EL (cell line): ENCODE measurements around the gene AMZ2.
"Not testable (repeated sequence)": the region's sequence is repeated elsewhere in the genome, so short reads cannot be mapped to it uniquely, and the experiment has no call there.

Experiments
- DNase-seq: peaks from one replicate; pipeline ENCODE4 v3.0.0-alpha.2; 2016

AMZ2 gene

DNA sequence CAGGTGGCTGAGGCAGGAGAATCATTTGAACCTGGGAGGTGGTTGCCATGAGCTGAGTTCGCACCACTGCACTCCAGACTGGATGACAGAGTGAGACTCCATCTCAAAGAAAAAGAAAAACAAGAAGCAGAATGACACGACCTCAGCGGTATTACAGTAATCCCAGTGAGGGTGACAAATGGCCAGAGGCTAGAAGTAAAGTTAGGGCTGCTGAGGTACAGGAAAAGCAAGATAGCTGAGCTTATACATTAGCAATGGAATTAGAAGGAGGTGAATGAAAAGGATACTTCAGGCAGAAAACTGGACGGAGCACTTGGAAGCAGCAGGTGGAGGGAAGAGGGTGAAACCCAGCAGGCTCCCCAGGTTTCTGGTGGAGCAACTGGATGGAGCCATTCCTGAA is 26.1 kb upstream of the AMZ2 start:
- DNase-seq: no peak

DNA sequence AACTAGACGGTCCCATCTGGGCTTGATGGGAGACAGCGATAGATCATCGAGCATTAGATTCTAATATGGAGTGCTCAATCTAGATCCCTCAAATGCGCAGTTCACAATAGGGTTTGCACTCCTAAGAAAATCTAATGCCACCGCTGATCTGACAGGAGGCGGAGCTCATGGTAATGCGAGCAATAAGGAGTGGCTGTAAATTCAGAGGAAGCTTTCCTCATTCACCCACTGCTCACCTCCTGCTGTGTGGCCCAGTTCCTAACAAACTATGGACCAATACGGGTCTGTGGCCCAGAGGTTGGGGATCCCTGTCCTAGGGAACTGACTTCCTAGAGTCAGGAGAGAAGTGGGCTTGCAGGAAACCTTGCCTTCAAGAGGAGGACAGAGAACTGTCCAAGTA is 25.2 kb upstream of the AMZ2 start:
- no peak for DNase-seq

DNA sequence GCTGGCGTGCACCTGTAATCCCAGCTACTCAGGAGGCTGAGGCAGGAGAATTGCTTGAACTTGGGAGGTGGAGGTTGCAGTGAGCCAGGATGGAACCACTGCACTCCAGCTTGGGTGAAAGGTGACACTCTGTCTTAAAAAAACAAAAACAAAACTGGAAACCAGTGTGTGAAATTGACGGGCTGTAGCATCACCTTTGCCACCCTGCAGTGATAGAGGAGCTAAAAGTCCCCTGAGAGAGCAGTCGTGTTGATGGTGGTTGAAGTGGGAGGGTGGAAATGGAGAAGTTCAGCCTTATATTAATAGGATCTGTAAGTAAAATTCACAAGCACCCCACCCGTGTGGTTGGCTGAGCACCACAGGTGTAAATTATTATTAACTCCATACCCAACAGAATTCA is 22.8 kb upstream of the AMZ2 start:
- DNase-seq: not testable (repeated sequence)

DNA sequence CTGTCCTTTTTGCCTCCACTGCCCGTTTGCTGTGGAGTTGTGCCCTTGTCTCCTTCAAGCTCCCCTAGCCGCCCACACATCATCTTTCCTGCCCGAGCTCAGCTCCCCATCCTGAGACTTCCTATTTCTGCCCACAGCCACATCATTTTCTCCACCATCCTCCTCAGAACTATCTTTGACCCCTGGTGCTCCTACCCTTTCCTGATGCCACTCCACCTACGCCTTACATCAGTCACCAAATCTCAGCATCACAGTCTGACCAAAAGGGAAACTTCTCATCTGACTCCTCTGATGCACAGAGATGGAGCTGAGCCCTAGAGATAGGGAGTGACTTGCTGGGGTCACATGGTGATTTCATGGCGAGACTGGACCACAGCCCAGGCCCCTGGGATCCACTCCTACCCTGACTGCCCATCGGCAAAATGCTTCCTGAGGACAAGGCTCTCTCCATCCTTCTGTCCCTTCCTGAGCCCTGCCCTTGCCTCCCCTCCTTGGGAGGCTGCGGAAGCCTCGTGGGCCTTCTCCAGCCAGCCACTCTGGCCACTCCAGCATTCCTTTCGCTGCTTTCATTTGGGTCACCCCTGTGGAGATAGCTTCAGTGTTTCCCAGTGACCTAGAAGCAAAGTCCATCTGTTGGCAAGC is 19.7 kb upstream of the AMZ2 start:
- DNase-seq: not testable (repeated sequence)

DNA sequence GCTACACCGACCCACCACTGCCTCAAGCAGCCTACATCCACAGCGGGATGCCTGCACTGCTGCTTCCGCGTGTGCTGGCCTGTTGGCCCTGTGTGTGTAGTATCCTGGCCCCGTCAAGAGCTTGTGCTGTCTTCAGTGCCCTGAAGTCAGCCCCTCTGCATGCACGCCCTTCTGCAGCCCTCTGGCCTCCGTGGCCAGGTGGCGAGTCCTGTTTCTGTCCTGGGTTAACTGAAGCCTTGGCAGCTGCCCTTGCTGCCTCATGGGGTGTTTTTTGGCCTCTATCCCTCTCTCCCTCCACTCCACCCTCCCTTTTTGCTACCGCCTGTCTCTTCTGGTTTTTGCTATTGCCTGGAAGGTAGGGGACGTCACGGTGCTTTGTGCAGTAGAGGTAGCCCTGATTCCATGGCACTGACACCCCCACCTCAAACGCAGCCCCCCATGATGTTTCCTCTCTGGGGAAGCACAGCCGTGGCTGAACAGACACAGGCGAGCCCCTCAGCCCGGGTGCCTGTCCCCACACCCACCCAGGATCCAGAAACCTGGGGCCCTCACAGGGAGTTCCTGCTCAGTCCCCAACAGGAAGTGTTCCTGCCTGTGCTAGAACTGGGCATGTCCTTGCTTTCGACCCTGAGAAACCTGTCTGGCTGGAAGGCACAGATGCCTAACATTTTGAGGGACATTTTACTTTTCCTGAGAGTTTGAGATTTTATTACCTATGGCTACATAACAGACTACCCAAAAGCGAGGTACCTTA is 18.8 kb upstream of the AMZ2 start:
- no peak for DNase-seq

DNA sequence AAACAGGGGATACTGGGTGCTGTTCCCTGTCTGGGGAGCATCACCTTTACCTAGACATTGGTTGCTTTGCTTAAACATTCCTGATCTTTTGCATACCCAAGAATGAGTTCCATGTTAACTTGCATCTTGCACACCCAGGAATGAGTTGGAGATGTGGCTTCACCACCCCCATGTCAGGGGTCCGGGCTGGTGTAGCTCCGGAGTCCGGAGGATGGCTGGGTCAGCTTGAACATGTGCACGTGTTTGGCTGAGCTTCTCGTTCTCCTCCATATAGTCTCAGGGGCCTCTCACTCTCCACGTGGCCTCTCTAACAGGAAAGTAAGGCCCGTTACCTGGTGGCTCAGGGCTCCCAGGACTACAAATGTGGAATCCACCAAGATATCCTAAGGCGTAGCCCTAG is 18.2 kb upstream of the AMZ2 start:
- no peak for DNase-seq

DNA sequence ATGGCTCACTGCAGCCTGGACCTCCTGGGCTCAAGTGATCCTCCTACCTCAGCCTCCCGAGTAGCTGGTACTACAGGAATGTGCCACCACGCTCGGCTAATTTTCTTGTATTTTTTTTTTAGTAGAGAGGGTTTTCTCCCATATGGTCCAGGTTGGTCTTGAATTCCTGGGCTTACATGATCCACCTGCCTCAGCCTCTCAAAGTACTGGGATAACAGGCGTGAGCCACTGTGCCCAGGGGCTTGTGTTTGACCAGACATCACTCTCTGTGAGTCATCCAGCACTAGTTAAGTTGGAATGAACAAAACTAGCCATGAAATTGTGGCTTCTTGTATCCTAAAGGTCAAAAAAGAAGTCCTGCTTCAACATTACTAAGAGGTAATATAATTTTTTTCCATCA is 16.7 kb upstream of the AMZ2 start:
- not testable (repeated sequence) for DNase-seq

DNA sequence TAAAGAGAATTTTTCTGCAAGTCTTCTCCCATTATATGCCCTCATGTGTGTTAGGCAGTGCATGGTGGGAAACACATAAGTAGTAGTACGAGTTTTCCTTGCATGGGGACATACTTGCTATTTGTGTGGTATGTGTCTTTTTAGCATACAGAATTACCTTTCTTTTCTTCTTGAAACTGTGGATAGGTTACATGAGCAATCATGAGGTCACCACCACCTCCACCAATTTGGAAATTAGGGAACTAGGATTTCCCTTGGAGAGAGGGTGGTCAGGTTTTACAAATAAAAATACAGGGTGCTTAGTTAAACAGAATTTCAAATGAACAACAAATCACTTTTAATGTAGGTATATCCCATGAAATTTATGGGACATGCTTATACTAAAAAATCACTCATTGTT is 16.3 kb upstream of the AMZ2 start:
- DNase-seq: no peak

DNA sequence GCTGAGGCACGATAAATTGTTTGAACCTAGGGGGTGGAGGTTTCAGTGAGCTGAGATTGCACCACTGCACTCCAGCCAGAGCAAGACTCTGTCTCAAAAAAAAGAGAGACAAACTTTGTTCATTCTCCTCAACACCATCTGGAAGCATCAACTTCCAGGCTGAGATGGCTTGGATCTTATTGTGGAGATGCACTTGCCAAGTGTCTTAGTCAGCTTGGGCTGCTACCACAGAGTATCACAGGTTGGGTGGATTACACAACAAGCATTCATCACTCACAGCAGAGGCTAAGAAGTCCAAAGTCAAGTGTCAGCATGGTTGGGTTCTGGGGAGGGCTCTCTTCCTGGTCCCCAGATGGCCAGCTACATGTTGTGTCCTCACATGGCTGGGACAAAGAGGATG is 15.1 kb upstream of the AMZ2 start:
- DNase-seq: peak; percentile 51

DNA sequence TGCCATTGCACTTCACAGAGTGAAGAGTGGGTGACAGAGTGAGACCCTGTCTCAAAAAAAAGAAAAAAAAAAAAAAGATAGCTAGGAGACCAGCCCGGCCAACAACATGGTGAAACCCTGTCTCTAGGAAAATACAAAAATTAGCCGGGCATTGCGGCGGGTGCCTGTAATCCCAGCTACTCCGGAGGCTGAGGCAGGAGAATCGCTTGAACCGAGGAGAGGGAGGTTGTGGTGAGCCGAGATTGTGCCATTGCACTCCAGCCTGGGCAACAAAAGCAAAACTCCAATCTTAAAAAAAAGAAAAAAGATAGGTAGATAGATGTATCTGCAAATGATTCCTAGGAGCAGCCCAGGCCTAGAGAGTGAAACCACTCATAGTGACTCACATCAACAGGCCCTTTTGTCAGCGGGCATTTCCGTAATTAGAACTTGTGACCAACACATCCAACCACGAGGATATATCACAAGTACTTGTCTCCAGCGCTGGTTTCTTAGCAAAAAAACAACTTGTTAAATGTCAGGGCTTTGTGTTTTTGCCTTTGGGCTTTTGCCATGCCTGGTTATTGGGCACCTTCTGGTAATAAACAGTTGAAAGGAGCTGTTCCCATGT is 13.0 kb upstream of the AMZ2 start:
- peak; percentile 80 for DNase-seq

DNA sequence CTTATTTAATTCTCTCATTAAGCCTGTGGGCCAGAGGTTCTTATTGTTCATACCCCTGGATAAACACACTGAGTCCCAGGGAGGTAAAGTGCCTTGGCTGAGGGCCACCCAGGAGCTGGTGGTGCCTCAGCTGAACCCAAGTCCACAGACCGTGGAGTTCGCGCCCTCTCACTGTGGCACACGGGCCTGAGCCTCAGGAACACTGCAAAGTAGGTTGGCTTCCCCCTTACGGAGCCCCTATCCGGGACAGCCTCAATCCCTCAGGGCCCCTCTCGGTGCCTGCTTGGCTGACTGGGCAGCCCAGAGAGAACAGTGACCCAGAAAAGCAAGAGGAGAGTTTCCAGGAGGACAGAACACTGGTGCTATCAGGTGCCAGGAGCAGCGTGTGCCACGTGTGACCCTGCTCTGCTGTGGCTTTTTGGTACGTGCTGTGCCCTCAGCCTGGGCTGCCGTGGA is 12.5 kb upstream of the AMZ2 start:
- not testable (repeated sequence) for DNase-seq

DNA sequence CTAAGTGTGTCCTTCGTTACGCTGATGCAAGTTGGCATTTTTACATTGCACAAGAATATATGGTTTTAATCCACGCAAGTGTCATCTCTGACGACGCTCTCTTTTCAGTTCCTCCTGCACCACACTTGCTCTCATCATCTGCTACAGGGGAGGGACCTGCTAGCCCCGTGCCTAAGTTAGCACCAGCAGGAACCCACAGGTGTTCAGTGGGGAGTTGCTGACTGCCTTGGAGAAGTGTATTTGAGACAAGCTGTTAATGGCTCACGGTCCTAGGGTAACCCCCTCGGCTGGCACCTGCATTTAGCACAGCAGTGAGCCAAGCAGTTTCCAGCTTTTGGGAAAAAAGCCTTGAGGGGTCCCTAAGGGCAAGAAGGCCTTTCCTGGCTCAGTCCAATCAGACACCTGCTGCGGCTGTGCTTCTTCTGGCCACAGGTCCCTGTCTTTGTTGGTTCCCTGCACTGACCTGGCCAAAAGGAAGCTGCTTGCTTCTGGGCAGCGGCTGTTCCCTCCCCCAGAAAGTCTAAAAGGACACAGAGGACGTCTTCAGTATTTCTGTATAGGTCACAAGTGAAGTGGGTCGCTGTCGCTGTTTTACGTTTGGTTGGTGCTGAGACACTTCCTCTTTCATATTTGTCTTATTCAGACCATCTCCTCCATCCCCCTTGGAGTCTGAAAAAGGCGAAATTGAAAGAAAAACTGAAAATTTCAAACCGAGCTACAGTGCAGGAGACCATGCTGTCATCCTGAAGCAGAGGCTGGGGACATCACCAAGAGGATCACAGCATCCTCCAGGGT is 10.3 kb upstream of the AMZ2 start:
- not testable (repeated sequence) for DNase-seq

DNA sequence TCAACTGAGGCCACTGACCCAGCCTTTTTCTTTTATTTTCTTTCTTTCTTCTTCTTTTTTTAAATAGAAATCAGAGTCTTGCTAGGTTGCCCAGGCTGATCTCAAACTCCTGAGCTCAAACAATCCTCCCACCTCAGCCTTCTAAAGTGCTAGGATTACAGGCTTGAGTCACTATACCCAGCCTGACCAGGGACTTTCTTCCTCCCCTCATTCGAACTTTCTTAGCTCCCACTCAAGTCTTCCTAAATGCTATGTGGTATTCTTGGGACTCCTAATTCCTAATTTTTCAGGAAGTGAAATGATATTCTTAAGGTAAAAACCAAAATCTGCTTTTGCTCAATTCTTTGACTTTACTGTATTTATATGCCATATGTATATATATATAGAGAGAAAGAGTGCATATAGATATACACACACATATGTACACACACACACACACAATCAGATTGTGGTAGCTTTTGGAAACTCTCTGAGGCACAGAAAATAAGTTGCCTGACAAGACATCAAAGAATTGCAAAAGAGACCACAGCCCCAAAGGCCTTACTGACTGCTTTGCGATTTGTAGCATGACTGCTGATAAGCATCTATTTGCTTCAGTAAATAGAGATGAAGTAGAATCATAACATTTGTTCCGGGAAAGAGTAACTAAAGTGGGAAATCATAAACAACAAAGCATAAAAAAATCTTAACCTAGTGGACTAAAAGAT is 9.5 kb upstream of the AMZ2 start:
- no peak for DNase-seq

DNA sequence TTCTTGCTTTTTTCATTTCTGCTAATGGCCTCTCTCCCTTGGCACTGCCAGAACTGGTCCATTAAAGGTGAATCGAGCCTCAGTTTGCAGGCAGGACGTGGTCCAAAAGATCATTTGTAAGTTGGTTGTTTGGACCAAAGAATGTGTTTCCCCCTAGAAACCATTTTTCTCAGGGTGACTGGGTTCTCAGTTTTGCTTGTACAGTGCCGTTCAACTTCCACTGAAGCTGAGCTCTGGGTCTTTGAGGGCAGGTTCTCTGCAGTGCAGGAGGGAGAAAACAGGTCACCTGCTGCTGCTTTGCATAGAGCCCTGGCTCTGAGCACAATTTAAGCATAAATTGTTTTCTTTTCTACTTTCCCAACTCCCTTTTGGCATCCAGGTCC is 9.0 kb upstream of the AMZ2 start:
- no peak for DNase-seq

DNA sequence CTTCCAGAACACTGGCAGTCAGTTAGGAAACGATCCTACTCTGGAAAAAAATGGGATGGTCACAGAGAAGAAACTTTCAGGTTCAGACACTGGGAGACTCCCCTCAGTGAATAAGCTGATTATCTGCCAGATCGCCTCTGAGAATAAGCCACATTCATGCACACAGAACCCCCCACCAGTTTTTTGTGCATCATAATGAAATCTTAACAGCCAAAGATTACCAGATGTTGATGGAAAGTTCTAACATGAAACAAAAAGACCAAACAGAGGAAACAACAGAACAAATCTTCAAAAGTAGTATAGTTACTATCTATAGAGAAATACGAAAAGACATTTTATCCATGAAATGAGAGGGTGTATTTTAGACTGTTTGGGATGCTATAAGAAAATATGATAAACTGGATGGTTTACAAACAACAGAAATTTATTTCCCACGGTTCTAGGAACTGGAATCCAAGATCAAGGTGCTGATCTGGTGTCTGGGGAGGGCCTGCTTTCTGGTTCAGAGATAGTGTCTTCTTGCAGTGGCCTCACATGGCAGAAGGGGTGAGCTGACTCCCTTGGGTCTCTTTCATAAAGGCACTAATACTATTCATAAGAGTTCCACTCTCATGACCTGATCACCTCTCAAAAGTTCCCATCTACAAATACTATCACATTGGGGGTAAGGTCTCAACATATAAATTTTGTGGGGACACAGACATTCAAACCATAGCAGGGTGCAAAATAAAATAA is 8.0 kb upstream of the AMZ2 start:
- DNase-seq: no peak

DNA sequence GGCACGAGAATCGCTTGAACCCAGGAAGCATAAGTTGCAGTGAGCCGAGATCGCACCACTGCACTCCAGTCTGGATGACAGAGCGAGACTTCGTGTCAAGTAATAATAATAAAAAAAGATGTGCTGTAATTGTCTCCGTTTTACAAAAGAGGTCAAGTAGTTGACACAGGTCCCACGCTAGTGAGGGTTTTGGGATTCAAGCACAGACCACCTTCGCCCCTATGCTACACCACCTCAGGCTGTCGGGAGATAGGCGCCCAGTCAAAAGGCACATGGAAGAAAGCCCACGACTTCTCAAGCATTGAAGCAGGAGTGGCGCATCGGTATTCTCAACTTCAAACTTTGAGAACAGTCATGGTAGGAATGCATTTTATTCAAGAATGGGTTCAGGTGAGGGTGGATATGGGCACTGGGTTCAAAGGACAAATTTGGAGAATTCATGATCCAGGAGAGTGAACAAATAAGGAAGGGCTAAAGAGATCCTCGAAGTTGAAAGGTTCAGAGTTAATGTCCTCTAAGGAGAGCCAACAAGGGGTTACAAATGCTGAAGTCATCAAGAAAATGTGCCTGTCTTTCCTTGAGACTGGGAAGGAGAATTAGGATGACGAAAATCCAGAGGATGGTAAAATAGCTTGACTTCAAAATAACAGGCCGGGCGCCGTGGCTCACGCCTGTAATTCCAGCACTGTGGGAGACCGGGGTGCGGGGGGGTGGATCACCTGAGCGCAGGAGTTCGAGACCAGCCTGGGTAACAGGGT is 1.4 kb upstream of the AMZ2 start:
- DNase-seq: no peak

DNA sequence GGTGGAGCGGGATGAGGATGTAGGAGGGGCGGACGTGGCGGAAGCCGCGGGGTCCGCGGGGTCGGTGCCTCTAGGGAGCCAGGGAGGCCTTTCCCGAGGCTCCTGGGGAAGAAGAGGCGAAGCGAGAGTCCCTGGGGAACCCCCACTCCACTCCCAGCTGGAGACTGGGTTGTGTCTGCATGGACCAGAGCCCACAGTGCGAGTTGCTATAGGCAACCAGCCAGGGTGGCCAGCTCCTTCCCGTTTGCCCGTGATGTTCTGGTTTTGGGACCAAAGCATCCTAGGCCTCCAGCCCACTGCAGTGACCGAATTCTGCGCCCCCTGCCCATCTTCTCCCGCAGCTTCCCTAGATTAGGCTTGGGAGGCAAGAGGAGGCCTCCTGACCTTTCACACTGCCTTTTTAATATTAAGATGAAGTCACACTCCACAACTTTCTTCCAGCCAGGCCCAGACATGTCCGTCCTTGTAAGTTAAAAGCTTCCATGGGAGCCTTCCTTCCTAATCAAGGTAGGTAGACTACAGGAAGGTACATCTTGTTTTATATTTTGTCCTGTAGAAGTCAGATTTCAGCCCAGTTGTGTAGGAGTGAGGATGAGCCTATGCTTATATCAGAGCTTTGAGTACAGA is 469 bp downstream of the AMZ2 start:
- peak; percentile 66 for DNase-seq

DNA sequence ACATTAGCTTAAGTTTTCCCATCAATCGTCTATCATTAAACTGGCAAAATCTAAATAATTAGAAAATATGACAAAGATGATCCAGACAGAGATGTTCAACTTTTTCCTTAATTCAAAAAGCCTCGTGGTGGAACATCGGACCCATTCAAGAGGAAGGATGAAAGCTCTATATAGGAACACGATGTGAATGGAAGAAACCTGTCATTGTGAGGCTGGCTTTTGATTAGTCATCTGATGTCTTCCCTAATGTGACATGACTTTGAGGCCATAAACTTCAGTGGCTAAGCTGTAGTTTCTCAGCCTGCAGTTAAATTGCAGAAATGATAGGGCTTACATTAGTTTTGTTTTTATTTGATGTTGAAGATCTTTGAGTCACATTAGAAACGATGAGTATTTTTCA is 1.0 kb downstream of the AMZ2 start:
- DNase-seq: no peak

DNA sequence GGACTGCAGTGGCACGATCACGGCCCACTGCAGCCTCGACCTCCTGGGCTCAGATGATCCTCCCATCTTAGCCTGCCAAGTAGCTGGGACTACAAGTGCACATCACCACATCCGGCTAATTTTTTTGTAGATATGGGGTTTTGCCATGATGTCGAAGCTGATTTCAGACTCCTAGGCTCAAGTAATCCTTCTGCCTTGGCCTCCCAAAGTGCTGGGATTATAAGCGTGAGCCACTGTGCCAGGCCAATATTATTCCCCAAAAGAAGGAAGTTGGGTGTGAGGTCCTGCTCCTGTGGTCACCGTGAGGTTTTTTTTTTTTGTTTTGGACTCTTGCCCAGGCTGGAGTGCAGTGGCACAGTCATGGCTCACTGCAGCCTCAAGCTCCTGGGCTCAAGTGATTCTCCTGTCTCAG is 1.5 kb downstream of the AMZ2 start:
- peak; percentile 25 for DNase-seq

DNA sequence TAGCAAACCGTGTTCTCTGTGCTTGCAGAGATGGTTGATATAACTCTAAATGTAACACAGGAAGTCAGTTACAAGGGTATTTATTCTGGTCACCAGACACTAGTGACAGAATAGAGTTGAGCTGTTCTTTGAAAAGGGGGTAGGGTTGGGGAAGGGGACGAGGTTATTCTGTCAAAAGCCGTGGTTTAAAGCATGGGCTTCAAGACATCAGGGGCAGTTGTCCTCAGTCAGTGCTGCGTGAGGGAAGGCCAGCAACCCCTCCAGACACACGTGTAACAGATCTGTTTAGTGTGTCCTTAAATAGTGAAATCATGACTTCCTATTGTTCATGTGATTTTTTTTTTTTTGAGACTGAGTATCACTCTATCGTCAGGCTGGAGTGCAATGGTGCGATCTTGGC is 5.6 kb downstream of the AMZ2 start:
- not testable (repeated sequence) for DNase-seq

DNA sequence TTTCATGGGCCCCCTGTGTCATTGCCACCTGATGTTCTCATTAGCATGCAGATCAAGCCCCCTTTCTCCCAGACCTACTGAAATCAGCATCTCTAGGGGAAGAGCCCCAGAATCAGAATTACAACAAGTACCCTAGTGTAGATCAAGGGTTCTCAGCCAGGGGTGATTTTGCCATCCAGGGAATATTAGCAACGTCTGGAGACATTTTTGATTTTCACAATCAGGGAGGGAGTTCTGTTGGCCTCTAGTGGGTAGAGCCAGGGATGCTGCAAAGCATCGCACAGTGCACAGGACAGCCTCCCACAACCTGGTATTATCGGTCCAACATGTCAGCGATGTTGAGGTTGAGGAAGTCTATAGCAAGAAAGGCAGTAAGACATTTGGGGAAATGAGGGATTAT is 7.3 kb downstream of the AMZ2 start:
- DNase-seq: no peak
